Loucy (cell line): ENCODE results near the gene TBATA.

Experiments used
- EZH2phosphoT487 ChIP-seq: fragments of 200-600 bp; IDR thresholded peaks from 2 replicates; pipeline ENCODE4 v1.6.1; 2018; ENCODE audit warnings: antibody characterized with exemption, mild to moderate bottlenecking, moderate library complexity, borderline replicate concordance
- TF ChIP-seq, protein P1 (sequence below): fragments of 200-600 bp; sonication (generic); conservative IDR thresholded peaks from 2 replicates; pipeline ENCODE4 v1.5.1; 2014; ENCODE audit warnings: mild to moderate bottlenecking, antibody characterized with exemption, low read length

GRCh38 chr10:70743879-70744278 is 41.3 kb downstream of the TBATA start:
- TF ChIP-seq, protein P1, sequence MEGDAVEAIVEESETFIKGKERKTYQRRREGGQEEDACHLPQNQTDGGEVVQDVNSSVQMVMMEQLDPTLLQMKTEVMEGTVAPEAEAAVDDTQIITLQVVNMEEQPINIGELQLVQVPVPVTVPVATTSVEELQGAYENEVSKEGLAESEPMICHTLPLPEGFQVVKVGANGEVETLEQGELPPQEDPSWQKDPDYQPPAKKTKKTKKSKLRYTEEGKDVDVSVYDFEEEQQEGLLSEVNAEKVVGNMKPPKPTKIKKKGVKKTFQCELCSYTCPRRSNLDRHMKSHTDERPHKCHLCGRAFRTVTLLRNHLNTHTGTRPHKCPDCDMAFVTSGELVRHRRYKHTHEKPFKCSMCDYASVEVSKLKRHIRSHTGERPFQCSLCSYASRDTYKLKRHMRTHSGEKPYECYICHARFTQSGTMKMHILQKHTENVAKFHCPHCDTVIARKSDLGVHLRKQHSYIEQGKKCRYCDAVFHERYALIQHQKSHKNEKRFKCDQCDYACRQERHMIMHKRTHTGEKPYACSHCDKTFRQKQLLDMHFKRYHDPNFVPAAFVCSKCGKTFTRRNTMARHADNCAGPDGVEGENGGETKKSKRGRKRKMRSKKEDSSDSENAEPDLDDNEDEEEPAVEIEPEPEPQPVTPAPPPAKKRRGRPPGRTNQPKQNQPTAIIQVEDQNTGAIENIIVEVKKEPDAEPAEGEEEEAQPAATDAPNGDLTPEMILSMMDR, result no peak
- no peak for TF ChIP-seq EZH2phosphoT487
